Hepatocyte (in vitro differentiated cells): Measurements from ENCODE around the gene CCL26. TPM values are rescaled to one million over a fixed set of nuclear protein-coding genes. Genes with fewer than 3 reads are reported as not detected.
A peak's percentile ranks its signal among the peaks of the same experiment; 100 is the strongest.
"Not testable (repeated sequence)": the region's sequence is repeated elsewhere in the genome, so short reads cannot be mapped to it uniquely, and the experiment has no call there.

Experiments used
- DNase-seq: peaks from one replicate; pipeline ENCODE4 v3.0.0-alpha.2; 2016; ENCODE audit warnings: low spot score
- H2AFZ ChIP-seq: fragments of 200-600 bp; sonication (generic); 2 replicates; pipeline ENCODE4 v1.6.0; 2016; ENCODE audit warnings: antibody characterized with exemption, mild to moderate bottlenecking
- H3K27ac ChIP-seq: fragments of 200-600 bp; sonication (generic); 2 replicates; pipeline ENCODE4 v1.5.1; 2016; ENCODE audit warnings: mild to moderate bottlenecking
- H3K27me3 ChIP-seq: fragments of 200-600 bp; sonication (generic); 2 replicates; pipeline ENCODE4 v1.6.1; 2016
- H3K36me3 ChIP-seq: fragments of 200-600 bp; sonication (generic); replicated peaks from 2 replicates; pipeline ENCODE4 v1.5.1; 2016; ENCODE audit warnings: low read depth; ENCODE audit not compliant: insufficient read depth
- H3K4me1 ChIP-seq: fragments of 200-600 bp; sonication (generic); 2 replicates; pipeline ENCODE4 v1.5.1; 2016; ENCODE audit warnings: mild to moderate bottlenecking, moderate library complexity; ENCODE audit not compliant: insufficient read depth
- H3K4me2 ChIP-seq: fragments of 200-600 bp; sonication (generic); 2 replicates; pipeline ENCODE4 v1.6.0; 2016
- H3K4me3 ChIP-seq: fragments of 200-600 bp; sonication (generic); 2 replicates; pipeline ENCODE4 v1.5.1; 2016; ENCODE audit warnings: mild to moderate bottlenecking
- H3K79me2 ChIP-seq: fragments of 200-600 bp; sonication (generic); 2 replicates; pipeline ENCODE4 v1.6.0; 2017; ENCODE audit warnings: mild to moderate bottlenecking
- H3K9me2 ChIP-seq: fragments of 200-600 bp; sonication (generic); replicated peaks from 2 replicates; pipeline ENCODE4 v1.6.0; 2017; ENCODE audit warnings: mild to moderate bottlenecking; ENCODE audit not compliant: insufficient read depth
- H3K9me3 ChIP-seq: fragments of 200-600 bp; sonication (generic); 2 replicates; pipeline ENCODE4 v1.5.1; 2016; ENCODE audit warnings: low read depth, mild to moderate bottlenecking
- H4K20me1 ChIP-seq: fragments of 200-600 bp; sonication (generic); 2 replicates; pipeline ENCODE4 v1.6.0; 2016; ENCODE audit warnings: mild to moderate bottlenecking; ENCODE audit not compliant: insufficient read depth, poor library complexity, severe bottlenecking
- EZH2 ChIP-seq: fragments of 200-600 bp; sonication (generic); IDR thresholded peaks from 2 replicates; pipeline ENCODE4 v1.6.1; 2016; ENCODE audit warnings: antibody characterized with exemption, mild to moderate bottlenecking, borderline replicate concordance
- EZH2phosphoT487 ChIP-seq: fragments of 200-600 bp; sonication (generic); IDR thresholded peaks from one replicate; pipeline ENCODE4 v1.6.1; 2018; ENCODE audit warnings: antibody characterized with exemption, mild to moderate bottlenecking, low read depth, moderate library complexity; ENCODE audit not compliant: unreplicated experiment, severe bottlenecking
- WGBS: methylation state at CpG from one replicate; pipeline ENCODE4 v1.1.6; 2016; ENCODE audit warnings: low lambda C conversion rate; ENCODE audit errors: missing lambda C conversion rate; 5-methylcytosine and 5-hydroxymethylcytosine counted together
- polyA plus RNA-seq: library from polyadenylated mRNA; unstranded; fragments of >200 nt; fragmentation: Nextera tagmentation; extraction: Ambion mirVana; gene quantifications from 2 replicates; pipeline ENCODE4 v1.2.1, GENCODE V29; 2016
- total RNA-seq: library from RNA; depleted of rRNA; stranded (reverse); fragments of >200 nt; gene quantifications from 2 replicates; pipeline ENCODE4 v1.2.3, GENCODE V29; 2014
- TF ChIP-seq, protein P1 (sequence below): fragments of 200-600 bp; sonication (generic); IDR thresholded peaks from 2 replicates; pipeline ENCODE4 v1.5.1; 2016; ENCODE audit warnings: antibody characterized with exemption, mild to moderate bottlenecking; ENCODE audit not compliant: poor library complexity

CCL26 gene
- total and polyA plus RNA-seq, 2 experiments from 2014 or later: 8.7 to 15.3 TPM

DNA sequence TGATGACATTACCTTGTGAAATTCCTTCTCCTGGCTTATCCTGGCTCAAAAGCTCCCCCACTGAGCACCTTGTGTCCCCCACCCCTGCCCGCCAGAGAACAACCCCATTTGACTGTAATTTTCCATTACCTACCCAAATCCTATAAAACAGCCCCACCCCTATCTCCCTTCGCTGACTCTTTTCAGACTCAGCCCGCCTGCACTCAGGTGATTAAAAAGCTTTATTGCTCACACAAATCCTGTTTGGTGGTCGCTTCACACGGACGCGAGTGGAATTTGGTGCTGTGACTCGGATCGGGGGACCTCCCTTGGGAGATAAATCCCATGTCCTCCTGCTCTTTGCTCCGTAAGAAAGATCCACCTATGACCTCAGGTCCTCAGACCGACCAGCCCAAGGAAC lies 7.0 kb upstream of the CCL26 start:
- H3K4me2 ChIP-seq, H3K4me1 ChIP-seq, H3K27ac ChIP-seq, H3K9me2 ChIP-seq, H3K9me3 ChIP-seq, DNase-seq, H2AFZ ChIP-seq, H4K20me1 ChIP-seq, H3K36me3 ChIP-seq, H3K27me3 ChIP-seq, H3K4me3 ChIP-seq, H3K79me2 ChIP-seq: not testable (repeated sequence)
- 35% methylated on average over 11 of the region's 11 CpGs for WGBS

- Histone ChIP-seq H3K9me3 (no peaks in the 10 kb centered on the region), H3K27me3 (no peaks in the 10 kb centered on the region), H3K4me3 (no peak overlapping the region), H3K27ac (no peak overlapping the region), H4K20me1 (no peaks in the 10 kb centered on the region), H3K79me2 (no peaks in the 10 kb centered on the region), H3K9me2 (no peaks in the 10 kb centered on the region), H3K4me1 (no peaks in the 10 kb centered on the region), H3K36me3 (no peaks in the 10 kb centered on the region), H3K4me2 (no peak overlapping the region), H2AFZ (no peak overlapping the region)
- DNase-seq: no peak
- no peak for TF ChIP-seq EZH2phosphoT487
- 80% methylated on average over 12 of the region's 12 CpGs for WGBS
These were observed 4.4 kb upstream of the CCL26 start for GRCh38 chr7:75776295-75776971.

GRCh38 chr7:75773958-75774357 lies 1.9 kb upstream of the CCL26 start:
- H3K27ac ChIP-seq, H3K9me2 ChIP-seq, H3K4me3 ChIP-seq, H3K4me2 ChIP-seq, H3K36me3 ChIP-seq, DNase-seq, H3K4me1 ChIP-seq, H4K20me1 ChIP-seq, H3K9me3 ChIP-seq, H3K27me3 ChIP-seq, H3K79me2 ChIP-seq, H2AFZ ChIP-seq: not testable (repeated sequence)
- 92% methylated on average over 6 of the region's 6 CpGs for WGBS

DNA sequence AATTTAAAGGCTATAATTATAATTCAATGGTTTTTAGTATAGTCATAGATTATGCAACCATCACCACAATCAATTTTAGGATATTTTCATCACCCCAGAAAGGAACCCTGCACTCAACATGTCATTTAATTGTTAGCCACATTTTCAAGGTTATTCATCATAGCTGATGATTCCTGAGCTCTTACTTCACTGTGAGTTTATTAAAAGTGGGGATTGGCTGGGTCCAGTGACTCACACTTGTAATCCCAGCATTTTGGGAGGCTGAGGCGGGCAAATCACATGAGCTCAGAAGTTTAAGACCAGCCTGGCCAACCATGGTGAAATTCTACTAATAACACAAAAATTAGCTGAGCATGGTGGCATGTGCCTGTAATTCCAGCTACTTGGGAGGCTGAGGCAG lies 787 bp downstream of the CCL26 start:
- Histone ChIP-seq H3K36me3 (no peaks in the 10 kb centered on the region), H3K27me3 (no peaks in the 10 kb centered on the region), H2AFZ (no peak overlapping the region), H3K4me1 (no peaks in the 10 kb centered on the region), H3K27ac (no peak overlapping the region), H3K9me3 (no peaks in the 10 kb centered on the region), H3K9me2 (no peaks in the 10 kb centered on the region), H3K4me3 (no peak overlapping the region), H3K79me2 (no peaks in the 10 kb centered on the region), H4K20me1 (no peaks in the 10 kb centered on the region), H3K4me2 (no peak overlapping the region)
- TF ChIP-seq EZH2phosphoT487: no peak
- WGBS: 89% methylated on average over 1 of the region's 1 CpG
- no peak for DNase-seq

- no peaks in the 10 kb centered on the region for H3K27me3 ChIP-seq
- no peaks in the 10 kb centered on the region for H3K9me3 ChIP-seq
- no peak for TF ChIP-seq EZH2
- TF ChIP-seq EZH2phosphoT487: no peak
- TF ChIP-seq, protein P1, sequence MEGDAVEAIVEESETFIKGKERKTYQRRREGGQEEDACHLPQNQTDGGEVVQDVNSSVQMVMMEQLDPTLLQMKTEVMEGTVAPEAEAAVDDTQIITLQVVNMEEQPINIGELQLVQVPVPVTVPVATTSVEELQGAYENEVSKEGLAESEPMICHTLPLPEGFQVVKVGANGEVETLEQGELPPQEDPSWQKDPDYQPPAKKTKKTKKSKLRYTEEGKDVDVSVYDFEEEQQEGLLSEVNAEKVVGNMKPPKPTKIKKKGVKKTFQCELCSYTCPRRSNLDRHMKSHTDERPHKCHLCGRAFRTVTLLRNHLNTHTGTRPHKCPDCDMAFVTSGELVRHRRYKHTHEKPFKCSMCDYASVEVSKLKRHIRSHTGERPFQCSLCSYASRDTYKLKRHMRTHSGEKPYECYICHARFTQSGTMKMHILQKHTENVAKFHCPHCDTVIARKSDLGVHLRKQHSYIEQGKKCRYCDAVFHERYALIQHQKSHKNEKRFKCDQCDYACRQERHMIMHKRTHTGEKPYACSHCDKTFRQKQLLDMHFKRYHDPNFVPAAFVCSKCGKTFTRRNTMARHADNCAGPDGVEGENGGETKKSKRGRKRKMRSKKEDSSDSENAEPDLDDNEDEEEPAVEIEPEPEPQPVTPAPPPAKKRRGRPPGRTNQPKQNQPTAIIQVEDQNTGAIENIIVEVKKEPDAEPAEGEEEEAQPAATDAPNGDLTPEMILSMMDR: peak; percentile 83
- H4K20me1 ChIP-seq: no peaks in the 10 kb centered on the region
- DNase-seq: peak; percentile 76
- H3K36me3 ChIP-seq: no peaks in the 10 kb centered on the region
- H3K9me2 ChIP-seq: no peaks in the 10 kb centered on the region
- no peak overlapping the region for H3K4me2 ChIP-seq
- no peak overlapping the region for H3K27ac ChIP-seq
- H3K79me2 ChIP-seq: no peaks in the 10 kb centered on the region
- H3K4me1 ChIP-seq: no peaks in the 10 kb centered on the region
- no peak overlapping the region for H3K4me3 ChIP-seq
- WGBS: 2% methylated on average over 2 of the region's 2 CpGs
- H2AFZ ChIP-seq: no peak overlapping the region
These were observed 9.6 kb downstream of the CCL26 start for GRCh38 chr7:75762350-75762917.

DNA sequence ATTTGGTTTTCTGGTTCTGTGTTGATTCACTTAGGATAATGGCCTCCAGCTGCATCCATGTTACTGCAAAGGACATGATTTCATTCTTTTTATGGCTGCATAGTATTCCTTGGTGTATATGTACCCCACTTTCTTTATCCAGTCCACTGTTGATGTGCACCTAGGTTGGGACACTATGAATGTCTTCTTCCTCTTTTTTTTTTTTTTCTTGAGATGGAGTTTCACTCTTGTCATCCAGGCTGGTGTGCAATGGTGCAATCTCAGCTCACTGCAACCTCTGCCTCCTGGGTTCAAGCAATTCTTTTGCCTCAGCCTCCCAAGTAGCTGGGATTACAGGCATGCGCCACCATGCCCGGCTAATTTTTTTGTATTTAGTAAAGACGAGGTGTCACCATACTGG lies 10.2 kb downstream of the CCL26 start:
- H2AFZ ChIP-seq, H4K20me1 ChIP-seq, H3K9me3 ChIP-seq, H3K4me3 ChIP-seq, H3K36me3 ChIP-seq, DNase-seq, H3K4me2 ChIP-seq, H3K9me2 ChIP-seq, H3K4me1 ChIP-seq, H3K27ac ChIP-seq, H3K79me2 ChIP-seq, H3K27me3 ChIP-seq: not testable (repeated sequence)
- 90% methylated on average over 3 of the region's 3 CpGs for WGBS
